Muscle layer of colon (tissue), 2 donors: Measurements from ENCODE around the gene INSYN2B.
"Not testable (repeated sequence)": the region's sequence is repeated elsewhere in the genome, so short reads cannot be mapped to it uniquely, and the experiment has no call there.

Experiments used
- H3K27ac ChIP-seq: one replicate; pipeline ENCODE4 v1.7.0; 2013; ENCODE audit warnings: low read depth, mild to moderate bottlenecking, low read length, moderate library complexity
- H3K27me3 ChIP-seq, 2 donors: one replicate each; pipeline ENCODE4 v1.7.0; 2013; ENCODE audit warnings: low read length in 2 of 2, mild to moderate bottlenecking in 2 of 2; ENCODE audit not compliant: insufficient read depth in 2 of 2, control insufficient read depth in 1 of 2
- H3K36me3 ChIP-seq: one replicate; pipeline ENCODE4 v1.7.0; 2013; ENCODE audit warnings: mild to moderate bottlenecking, low read length; ENCODE audit not compliant: insufficient read depth
- H3K4me1 ChIP-seq: one replicate; pipeline ENCODE4 v1.7.0; 2013; ENCODE audit warnings: mild to moderate bottlenecking, low read length; ENCODE audit not compliant: insufficient read depth
- H3K4me3 ChIP-seq, 2 donors: one replicate each; pipeline ENCODE4 v1.7.0; 2013; ENCODE audit warnings: low read length in 2 of 2, low read depth in 1 of 2, mild to moderate bottlenecking in 1 of 2, moderate library complexity in 1 of 2
- H3K9ac ChIP-seq: one replicate; pipeline ENCODE4 v1.7.0; 2013; ENCODE audit warnings: low read length
- H3K9me3 ChIP-seq: one replicate; pipeline ENCODE4 v1.7.0; 2013; ENCODE audit warnings: mild to moderate bottlenecking, low read length
- donor health status: abdominal sarcoma.
- donor health status: Adenocarcinoma of cecum.

The INSYN2B gene

DNA sequence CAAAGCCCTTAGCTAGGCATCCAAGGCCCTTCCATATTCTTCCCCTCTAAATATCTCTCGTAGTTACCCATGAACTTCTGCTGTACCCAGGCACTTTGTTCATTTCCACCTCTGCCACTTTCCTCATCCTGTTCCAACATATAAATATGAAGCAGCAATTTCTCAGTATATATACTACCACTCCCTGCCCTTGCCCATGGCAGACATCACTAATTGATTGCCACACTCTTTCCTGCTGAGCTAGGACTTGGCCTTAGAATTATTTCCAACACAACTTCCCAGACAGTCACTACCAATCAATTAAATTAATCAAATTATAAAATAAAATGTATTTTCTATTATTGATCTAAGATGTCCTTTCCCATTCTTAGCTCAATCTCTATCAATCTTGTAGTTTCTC is 8.5 kb downstream of the INSYN2B start:
- H3K27me3 ChIP-seq, result no peaks in the 10 kb centered on the region
- H3K4me1 ChIP-seq, result no peaks in the 10 kb centered on the region
- H3K4me3 ChIP-seq, result no peak overlapping the region
- no peaks in the 10 kb centered on the region for H3K9me3 ChIP-seq
- no peak overlapping the region for H3K9ac ChIP-seq
- H3K27ac ChIP-seq, result no peak overlapping the region
- no peaks in the 10 kb centered on the region for H3K36me3 ChIP-seq

GRCh38 chr5:169970911-169971765 is 9.2 kb downstream of the INSYN2B start:
- Histone ChIP-seq H3K9me3 (no peaks in the 10 kb centered on the region), H3K36me3 (no peaks in the 10 kb centered on the region), H3K4me1 (no peaks in the 10 kb centered on the region), H3K4me3 (no peak overlapping the region), H3K27ac (no peak overlapping the region), H3K9ac (no peak overlapping the region), H3K27me3 (no peaks in the 10 kb centered on the region)

- Histone ChIP-seq H3K4me1 (no peaks in the 10 kb centered on the region), H3K4me3 (no peak overlapping the region), H3K36me3 (no peaks in the 10 kb centered on the region), H3K27ac (no peak overlapping the region), H3K9me3 (no peaks in the 10 kb centered on the region), H3K27me3 (no peaks in the 10 kb centered on the region), H3K9ac (no peak overlapping the region)
Observed at GRCh38 chr5:169970339-169970738, 10.0 kb downstream of the INSYN2B start.

DNA sequence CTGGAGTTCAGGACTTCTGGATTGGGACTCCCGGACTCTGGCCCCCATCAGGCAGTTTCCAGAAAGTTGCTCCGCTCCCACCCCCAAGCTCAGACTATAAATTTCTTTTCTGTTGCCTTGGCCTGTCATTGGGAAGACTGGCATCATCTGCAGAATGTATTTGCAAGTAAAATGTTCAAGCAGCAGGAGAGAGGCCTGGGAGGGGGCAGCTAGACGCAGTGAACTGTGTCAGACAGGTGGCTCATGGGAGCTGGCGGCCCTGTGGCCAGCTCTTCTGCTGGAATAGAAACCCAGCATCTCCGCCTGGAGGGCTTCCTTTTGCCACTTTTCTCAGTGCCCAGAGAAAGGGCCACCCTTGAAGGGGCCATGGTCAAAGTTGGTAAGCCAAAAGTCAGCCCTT is 16.0 kb downstream of the INSYN2B start:
- Histone ChIP-seq H3K9ac (no peak overlapping the region), H3K36me3 (no peaks in the 10 kb centered on the region), H3K27ac (no peak overlapping the region), H3K4me3 (no peak overlapping the region), H3K4me1 (no peaks in the 10 kb centered on the region), H3K27me3 (no peaks in the 10 kb centered on the region), H3K9me3 (no peaks in the 10 kb centered on the region)

GRCh38 chr5:169960659-169961058 is 19.6 kb downstream of the INSYN2B start:
- Histone ChIP-seq H3K4me3 (no peak overlapping the region), H3K4me1 (no peaks in the 10 kb centered on the region), H3K36me3 (no peaks in the 10 kb centered on the region), H3K9ac (no peak overlapping the region), H3K27ac (no peak overlapping the region), H3K27me3 (no peaks in the 10 kb centered on the region), H3K9me3 (no peaks in the 10 kb centered on the region)

GRCh38 chr5:169958278-169958677 is 22.0 kb downstream of the INSYN2B start:
- no peaks in the 10 kb centered on the region for H3K36me3 ChIP-seq
- no peak overlapping the region for H3K27ac ChIP-seq
- no peaks in the 10 kb centered on the region for H3K4me1 ChIP-seq
- H3K9me3 ChIP-seq, result no peaks in the 10 kb centered on the region
- H3K9ac ChIP-seq, result no peak overlapping the region
- no peaks in the 10 kb centered on the region for H3K27me3 ChIP-seq
- no peak overlapping the region for H3K4me3 ChIP-seq

DNA sequence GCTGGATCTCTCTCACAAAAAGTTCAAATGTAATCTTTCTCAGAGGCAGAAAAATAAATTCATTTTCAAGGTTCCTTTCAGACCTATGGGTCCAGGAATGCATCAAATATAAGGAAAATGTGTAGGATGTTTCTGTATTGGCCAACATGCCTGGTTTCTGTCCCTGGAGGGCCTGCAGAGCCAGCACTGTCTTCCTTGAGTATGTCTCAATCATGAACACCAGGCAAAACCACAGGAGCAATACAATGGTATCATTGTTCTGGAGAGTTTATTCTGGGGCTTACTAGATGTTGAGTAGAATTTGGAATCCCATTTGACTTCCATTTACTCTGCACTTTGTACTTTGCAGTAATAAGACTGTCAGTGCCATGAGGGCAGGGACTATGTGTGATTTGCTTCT is 23.5 kb downstream of the INSYN2B start:
- Histone ChIP-seq H3K27ac (no peak overlapping the region), H3K9ac (no peak overlapping the region), H3K36me3 (no peaks in the 10 kb centered on the region), H3K27me3 (no peaks in the 10 kb centered on the region), H3K4me1 (no peaks in the 10 kb centered on the region), H3K9me3 (no peaks in the 10 kb centered on the region), H3K4me3 (no peak overlapping the region)

- no peak overlapping the region for H3K4me3 ChIP-seq
- no peaks in the 10 kb centered on the region for H3K9me3 ChIP-seq
- H3K27me3 ChIP-seq, result no peaks in the 10 kb centered on the region
- no peak overlapping the region for H3K27ac ChIP-seq
- H3K9ac ChIP-seq, result no peak overlapping the region
- H3K4me1 ChIP-seq, result no peaks in the 10 kb centered on the region
- H3K36me3 ChIP-seq, result no peaks in the 10 kb centered on the region
Observed at GRCh38 chr5:169956126-169956525, 24.2 kb downstream of the INSYN2B start.

- no peak overlapping the region for H3K27ac ChIP-seq
- no peaks in the 10 kb centered on the region for H3K27me3 ChIP-seq
- no peaks in the 10 kb centered on the region for H3K9me3 ChIP-seq
- no peaks in the 10 kb centered on the region for H3K4me1 ChIP-seq
- H3K9ac ChIP-seq, result no peak overlapping the region
- H3K36me3 ChIP-seq, result no peaks in the 10 kb centered on the region
- no peak overlapping the region for H3K4me3 ChIP-seq
Observed at GRCh38 chr5:169954786-169955185, 25.5 kb downstream of the INSYN2B start.

DNA sequence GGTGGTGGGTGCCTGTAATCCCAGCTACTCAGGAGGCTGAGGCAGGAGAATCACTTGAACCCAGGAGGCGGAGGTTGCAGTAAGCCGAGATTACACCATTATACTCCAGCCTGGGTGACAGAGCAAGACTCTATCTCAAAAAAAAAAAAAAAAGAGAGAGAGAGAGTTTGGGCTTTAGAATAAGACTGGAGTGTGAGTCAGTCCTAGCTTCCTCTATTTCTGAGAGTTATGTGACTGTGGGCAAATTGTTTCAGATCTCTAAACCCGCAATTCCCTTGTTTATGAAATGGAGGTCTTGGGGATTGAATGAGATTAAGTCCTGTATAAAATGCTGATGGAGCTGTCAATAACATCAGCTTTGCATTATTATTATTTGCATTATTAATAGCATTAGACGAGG is 27.1 kb downstream of the INSYN2B start:
- not testable (repeated sequence) for H3K27ac ChIP-seq, H3K9ac ChIP-seq, H3K36me3 ChIP-seq, H3K4me1 ChIP-seq, H3K9me3 ChIP-seq, H3K4me3 ChIP-seq, H3K27me3 ChIP-seq

GRCh38 chr5:169950333-169950732 is 30.0 kb downstream of the INSYN2B start:
- Histone ChIP-seq H3K4me1 (no peaks in the 10 kb centered on the region), H3K4me3 (no peak overlapping the region), H3K27ac (no peak overlapping the region), H3K36me3 (no peaks in the 10 kb centered on the region), H3K27me3 (no peaks in the 10 kb centered on the region), H3K9ac (no peak overlapping the region), H3K9me3 (no peaks in the 10 kb centered on the region)

DNA sequence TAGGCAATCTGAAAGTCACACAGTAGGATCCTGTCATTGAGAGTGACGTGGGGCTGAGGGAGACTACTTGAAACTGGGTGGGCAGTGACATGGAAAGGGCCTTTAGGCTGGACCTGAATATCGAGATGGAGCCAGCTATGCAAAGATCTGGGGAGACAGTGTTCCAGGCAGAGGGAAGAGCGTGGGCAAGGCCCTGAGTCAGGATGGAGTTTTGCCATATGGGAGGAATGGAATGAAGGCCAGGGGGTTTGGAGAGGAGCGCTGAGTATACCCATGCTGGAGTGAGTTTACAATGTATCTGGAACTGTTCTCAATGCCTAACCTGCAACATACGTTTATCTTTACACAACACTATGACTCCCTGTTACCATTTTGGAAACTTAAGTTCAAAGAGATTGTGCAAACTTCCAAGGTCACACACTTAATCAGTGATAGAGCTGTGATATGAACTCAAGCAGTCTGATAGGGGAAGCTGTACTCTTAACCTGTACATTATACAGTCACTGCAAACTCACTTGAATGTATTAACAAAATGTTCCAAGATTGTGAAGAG is 33.5 kb downstream of the INSYN2B start:
- no peaks in the 10 kb centered on the region for H3K9me3 ChIP-seq
- H3K27me3 ChIP-seq, result no peaks in the 10 kb centered on the region
- no peak overlapping the region for H3K27ac ChIP-seq
- no peak overlapping the region for H3K4me3 ChIP-seq
- H3K36me3 ChIP-seq, result no peaks in the 10 kb centered on the region
- no peak overlapping the region for H3K9ac ChIP-seq
- H3K4me1 ChIP-seq, result no peaks in the 10 kb centered on the region
